Epidermal melanocyte (primary cell): ENCODE measurements around the gene GREB1L.

ENCODE experiments used
- DNase-seq: peaks from one replicate; pipeline ENCODE4 v3.0.0; 2011; ENCODE audit warnings: low spot score; ENCODE audit not compliant: insufficient read length

Gene GREB1L

DNA sequence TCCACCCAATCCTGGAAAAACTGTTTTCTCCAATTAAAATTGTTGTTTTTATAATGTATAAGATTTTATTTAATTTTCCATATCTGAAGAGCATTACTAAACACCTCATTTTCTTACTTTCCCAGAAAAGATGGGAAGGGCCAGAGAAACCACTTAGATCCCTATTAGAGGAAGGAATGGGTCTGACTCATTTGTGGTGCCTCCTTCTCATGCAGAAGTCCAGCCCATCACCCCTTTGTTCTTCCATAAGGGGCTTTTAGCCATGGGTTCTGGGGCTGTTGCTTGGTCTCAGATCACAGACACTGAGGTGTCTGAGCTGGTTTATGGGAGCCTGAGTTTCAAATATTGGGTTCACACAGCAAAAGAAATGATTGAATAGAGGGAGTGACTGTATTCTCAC is 206.3 kb downstream of the GREB1L start:
- no peak for DNase-seq

DNA sequence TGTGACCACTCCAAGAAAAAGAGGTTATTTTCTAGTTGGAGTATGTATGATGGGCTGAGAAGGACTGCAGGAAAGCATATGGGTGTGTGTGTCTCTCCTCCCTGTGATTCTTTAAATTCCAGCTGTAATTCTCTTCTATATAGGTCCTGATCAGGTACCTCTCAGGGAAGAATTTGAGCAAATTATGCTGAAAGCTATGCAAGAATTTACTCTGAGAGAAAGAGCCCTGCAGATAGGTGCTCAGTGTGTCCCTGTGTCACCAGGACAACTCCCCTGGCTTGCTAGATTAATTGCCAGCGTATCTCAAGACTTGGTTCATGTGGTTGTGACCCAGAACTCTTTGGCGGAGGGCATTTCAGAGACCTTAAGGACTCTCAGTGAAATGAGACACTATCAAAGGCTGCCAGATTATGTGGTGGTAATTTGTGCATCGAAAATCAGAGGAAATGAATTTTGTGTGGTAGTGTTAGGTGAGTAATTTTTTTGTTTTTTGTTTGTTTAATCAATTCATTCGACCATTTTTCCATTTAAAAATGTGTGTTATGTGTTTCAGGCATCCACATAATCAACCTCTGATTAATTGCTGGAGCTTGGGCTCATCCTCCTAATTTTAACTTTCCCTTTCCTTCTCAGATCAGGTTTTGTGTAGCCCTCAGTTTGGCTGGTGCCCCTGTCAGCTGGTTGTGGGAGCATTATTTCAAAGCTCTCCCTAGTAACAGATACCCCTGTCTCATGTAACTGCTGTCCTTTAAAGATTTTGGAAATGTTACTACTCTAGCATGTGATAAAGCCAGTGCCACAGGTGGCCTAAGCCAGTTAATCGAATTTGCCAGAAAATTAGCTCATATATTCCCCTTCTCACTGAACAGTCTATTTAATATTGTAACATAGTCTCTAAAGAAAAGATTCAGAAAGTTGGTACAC is 207.6 kb downstream of the GREB1L start:
- no peak for DNase-seq

DNA sequence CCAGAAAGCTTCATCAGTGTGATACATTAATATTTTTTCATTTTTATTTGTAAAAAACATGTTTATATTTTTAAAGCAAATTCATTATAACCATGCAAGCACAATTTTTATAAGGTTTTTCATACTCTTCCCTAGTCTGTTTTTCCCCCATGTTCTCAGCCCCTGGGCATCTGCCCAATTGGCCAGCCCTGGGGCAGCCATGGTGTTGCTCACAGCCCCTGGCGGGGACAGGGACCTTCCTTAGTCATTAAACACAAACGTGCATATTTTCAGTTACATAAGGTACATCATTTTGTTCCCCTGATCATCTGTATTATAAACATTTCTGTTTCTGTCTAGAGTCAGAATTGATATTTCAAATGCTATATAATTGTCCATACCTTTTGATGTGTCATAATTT is 208.5 kb downstream of the GREB1L start:
- DNase-seq = no peak

DNA sequence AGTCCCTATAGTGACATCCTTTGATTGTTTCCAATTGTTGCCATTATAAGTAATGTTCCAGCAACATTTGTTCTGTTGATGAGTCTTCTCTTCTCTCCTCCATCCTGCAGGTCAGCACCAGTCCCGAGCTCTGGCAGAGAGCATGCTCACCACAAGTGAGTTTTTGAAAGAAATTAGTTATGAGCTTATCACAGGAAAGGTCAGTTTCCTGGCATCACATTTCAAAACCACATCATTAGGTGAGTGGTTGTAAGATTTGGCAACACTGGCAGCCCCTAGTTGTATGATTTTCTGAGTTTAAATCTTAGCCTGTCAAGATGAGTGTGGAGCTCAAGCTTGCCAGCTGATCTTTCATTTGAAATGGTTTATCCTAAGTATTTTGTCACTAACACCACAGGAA is 208.9 kb downstream of the GREB1L start:
- DNase-seq = no peak

DNA sequence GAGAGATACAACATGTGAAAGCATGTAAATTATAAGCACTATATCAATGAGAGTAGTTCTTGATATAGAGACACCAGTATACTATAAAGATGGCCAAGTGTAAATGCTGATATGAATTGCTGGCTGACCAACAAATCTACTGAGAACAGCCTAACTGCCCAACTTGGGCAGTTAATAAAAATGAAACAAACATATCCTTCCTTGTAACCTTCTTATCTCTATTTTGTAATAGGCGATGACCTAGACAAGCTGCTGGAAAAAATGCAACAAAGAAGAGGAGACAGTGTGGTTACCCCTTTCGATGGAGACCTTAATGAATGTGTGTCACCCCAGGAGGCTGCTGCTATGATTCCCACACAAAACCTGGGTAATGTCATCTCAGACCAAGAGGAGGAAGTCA is 209.8 kb downstream of the GREB1L start:
- DNase-seq = no peak

DNA sequence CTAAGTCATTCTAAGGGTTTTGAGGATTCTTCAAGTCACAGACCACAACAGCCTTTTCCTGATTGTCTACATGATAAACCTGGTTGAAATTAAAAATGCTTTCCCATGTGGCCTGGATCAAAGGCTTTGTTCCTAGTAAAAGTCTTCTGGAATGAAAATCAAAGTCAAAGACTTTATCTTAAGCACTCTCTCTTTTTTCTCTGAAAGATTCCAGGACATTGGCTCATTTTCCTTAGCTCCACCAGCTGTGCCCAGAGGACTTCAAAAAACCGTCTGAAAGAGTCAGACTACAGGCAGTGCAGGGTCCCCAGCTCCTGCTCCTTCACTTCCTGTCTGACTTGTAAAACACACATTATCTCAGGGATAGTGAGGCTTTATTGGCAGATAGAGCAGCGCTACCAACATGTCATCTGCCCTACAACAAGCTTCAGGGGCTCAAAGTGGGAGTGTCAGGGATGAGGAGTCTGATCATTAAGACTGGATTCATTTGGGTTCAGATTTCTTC is 210.3 kb downstream of the GREB1L start:
- DNase-seq = no peak

DNA sequence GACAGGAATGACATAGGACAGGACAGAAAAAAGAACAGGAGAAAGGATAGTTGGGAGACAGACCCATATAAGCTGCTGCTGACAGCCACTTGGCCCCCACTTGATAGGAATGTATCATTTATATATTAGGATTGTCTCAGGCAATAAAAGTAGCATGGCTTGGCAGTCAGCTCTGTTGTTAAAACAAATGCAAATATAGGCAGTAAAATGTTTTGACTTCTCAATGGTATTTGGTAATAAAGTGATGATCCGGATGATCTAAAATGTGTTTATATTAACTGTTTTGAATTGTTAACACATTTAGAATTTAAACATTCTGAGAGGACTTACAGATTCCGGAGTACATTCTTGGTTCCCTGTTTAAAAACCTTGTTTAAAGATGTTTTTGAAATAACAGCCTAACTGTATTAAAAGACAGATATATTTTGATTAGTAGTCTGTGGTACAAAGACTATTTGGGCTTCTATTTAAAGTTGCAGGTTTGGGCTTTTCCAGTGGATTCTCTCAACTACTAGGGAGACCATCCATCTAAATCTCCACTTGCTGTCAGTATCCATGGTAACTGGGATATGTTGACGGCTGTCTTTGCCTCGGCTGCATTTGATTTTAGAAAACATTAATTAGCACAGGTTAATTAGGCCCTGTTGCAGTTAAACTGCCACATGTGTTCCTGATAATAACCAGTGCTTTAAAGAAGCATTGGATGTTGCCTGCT is 210.9 kb downstream of the GREB1L start:
- DNase-seq = no peak

DNA sequence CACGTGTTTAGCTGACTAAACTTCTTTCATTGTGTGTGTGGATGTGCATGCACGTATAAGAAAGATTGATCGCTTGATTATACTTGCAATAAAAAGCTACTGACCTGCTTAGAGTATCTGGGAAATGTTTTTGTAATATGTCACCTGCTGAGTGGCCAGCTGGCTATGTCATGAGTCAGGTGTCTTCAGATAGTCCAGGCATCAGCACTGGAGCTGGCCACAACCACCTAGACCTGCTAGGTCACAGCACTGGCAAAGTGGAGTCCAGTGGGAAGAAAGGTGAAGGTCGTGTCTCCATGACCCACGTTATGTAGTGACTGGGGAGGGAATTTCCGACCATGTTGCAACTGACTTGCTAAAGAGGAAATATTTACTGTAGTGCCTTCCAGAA is 211.5 kb downstream of the GREB1L start:
- DNase-seq = no peak

DNA sequence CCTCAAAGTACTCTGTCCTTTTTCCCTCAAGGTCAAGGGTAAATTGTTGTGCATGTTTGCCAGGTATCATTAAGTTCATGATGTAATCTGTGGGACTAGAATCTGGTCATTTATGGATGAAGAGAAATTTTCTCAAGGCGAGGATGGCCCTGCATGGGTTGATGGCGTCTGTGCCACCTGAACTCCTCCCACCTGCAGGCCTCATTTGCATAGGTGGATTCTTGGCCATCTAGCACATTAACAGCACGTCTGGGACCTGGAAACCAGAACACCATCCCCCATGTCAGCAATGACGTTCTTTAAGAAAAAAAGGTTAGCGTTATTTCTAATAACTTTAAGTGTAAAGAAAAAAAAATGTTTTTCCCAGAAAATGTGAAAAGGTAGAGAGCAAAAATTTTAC is 212.7 kb downstream of the GREB1L start:
- DNase-seq = no peak

DNA sequence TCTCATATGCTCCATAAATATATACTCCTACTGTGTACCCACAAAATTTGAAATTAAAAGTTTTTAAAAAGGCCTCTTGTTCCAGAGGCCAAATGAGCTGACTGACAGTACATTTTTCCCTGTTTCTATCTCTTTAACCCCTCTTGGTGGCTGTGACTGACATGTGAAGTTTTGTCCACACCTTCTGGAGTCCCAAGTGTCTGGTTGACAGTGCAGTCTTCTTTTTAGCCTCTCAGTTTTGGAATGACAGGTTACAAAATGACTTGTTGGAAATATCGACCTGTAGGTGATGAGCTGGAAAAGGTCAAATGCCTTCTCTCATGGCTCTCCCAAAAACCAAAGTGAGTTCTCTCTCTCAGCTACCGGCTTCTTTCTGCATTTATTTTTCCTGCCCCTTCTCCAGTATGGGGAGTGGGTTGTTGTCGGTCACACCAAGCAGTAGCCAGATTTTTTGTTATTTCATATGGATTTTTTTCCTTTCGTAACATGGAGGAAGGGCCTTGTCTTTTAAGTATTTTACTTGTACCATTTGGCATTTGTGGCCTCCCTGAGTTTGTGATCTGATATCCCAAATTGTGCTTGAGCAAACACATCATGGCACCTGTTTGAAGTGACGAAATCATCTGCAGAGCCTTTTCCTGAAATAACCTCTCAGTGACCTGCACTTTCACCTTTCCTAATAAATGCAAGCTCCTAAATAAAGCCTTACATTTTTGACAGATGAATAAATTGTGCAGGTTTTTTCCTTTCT is 214.6 kb downstream of the GREB1L start:
- no peak for DNase-seq

DNA sequence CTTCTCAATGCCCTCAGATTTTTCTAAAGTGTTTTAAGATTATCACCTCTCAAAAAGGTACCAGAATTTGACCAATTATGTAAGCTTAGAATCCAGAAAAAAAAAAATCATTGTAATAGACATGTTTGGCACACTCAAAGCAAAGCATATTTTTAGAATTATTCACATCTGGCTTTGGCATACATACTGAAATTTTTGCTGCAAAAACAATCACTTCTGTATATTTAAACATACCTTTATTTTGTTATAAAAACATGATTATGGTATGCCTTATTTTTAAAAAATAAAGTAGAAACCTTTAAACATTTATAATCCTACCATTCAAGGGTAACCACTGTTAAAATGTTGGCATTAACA is 215.1 kb downstream of the GREB1L start:
- no peak for DNase-seq

DNA sequence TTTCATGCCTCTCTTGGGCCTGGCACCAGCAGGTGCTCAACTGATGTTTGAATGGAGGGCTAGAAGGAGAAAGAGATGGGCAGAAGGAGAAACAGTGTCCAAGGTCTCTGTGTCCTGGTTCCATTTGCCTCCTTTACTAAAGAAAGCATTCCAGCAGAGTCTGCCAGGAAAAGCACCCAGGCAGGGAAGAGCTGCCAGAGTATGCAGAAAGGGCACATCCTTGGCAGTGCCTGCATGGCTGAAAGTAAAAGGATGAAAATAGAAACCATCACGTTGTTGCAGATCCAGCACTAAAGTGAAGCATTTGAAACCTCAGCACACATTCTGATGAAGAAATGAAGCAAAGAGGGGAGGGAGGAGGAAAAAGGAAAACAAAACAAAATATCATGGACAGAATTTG is 216.3 kb downstream of the GREB1L start:
- no peak for DNase-seq

DNA sequence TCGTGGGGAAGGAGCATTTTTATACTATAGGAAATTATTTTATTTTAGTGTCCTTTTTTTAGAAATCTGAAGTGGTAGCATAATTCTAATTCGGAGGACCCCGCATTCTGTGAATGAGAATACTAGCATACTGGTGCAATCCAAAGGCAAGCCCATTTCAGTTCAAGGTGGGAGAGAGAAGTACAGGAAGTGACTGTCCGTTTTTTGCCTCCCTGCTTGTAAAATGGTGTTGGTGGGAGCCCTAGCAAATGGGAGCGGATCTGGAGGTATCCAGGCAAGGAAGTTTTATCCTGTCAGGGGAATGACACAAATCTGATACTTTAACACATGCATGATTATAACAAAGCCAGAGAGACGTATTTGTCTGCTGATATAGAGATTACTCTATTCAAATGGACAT is 216.8 kb downstream of the GREB1L start:
- no peak for DNase-seq

DNA sequence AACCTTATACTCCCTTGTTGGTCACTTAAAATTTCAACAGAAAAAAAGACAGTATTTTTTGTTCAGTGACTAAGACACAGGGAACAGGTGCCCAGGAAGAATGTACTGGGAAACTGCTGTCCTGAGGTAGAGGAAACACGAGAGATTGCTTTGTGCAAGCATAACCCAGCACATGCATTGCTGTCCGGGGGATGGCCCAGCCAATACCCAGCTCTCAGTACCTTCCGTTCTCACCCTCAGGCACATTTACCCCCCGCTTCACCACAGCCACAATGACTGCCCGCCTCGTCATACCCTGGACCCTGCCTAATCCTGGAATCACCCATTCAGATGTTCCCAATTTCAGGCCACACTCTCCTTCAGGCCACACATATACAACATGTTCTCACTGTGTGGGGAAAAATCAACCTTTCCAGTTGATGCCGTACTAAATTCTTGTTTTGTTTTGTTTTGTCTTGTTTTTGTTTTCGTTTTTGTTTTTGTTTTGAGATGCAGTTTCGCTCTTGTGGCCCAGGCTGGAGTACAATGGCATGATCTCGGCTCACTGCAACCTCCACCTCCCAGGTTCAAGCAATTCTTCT is 217.8 kb downstream of the GREB1L start:
- DNase-seq = no peak

DNA sequence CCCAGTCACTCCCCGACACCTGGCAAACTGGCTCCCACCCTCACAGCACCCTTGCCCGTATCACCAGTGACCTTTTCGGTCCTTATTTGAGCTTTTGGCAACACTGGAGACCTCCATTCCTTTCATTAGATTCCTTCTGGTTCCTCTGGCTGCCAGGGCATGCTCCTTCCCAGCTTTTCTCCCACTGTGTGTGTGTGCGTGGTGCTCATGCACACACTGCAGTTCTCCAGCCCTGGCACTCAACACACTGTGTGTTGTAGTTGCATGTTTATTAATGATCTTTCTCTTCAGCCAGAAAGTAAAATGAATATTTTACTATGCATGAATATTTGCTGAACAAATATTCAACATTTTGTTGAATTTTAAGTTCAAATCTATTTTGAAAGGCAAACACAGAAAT is 219.4 kb downstream of the GREB1L start:
- no peak for DNase-seq

DNA sequence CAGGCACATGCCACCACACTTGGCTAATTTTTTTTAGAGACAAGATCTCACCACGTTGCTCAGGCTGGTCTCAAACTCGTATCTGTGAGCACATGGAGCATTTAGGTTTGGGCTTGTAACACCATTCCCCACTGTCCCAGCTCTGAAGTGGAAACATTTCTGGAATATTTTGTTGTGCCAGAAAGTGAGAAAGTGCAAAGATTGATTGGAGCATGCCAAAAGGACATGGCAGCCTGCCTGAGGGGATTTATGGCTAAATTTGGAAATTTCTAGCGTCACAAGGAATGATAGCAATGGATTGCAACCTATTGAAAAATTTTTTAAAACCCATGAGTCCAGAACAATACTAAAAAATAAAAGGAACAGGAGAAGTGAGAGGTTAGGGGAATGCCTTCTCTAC is 221.7 kb downstream of the GREB1L start:
- DNase-seq = no peak

DNA sequence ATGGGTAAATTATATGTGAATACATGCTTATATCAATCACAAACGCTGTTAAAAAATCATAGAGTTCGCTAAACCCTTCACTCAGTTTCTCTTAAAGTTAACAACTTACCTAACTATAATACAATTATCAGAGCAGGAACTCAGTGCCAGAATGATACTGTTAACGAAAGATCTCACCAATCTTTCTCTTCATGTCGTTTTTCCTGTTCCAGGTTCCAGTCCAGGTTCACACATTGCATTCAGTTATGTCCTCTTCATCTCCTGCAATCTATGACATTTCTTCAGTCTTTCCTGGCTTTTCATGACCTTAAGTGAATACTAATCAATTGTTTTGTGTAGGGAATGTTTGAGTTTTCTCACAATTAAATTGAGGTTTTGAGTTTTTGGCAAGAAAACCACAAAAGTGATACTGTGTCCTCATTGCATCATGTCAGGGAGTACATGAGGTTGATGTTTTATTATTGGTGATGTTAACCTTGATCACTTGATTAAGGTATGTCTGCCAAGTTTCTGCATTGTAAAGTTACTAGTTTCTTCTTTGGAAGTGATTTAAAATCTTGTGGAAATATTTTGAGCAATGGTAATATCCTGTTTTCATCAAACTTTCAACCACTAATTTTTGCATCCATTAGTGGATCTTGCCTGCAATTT is 226.6 kb downstream of the GREB1L start:
- no peak for DNase-seq

DNA sequence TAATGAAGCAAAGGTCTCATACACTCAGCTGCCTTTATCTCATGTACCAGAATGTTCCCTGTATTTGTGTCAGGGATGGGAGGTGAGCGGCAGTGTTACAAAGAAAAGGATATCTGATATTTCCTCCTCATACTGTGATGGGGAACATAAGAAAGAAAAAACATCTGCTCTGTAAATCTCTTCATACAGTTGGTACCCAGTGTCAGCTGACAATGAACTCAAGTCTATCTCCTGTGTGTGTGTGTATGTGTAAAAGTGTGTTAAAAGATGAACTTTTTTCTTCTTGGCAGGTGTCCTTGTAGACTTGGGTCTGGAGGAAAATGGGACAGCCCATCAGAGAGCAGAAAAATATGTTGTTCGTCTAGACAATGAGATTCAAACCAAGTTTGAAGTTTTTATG is 230.7 kb downstream of the GREB1L start:
- no peak for DNase-seq

DNA sequence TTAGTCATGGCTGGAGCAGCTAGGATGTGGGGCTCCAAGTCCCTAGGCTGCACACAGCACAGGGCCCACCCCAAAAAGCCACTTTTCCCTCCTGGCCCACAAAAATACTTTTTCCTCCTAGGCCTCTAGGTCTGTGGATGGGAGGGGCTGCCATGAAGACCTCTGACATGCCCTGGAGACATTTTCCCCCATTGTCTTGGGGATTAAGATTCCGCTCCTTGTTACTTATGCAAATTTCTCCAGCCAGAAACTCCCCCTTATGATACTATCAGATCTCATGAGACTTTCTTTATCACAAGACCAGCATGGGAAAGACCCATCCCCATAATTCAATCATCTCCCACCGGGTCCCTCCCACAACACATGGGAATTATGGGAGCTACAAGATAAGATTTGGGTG is 232.6 kb downstream of the GREB1L start:
- no peak for DNase-seq

DNA sequence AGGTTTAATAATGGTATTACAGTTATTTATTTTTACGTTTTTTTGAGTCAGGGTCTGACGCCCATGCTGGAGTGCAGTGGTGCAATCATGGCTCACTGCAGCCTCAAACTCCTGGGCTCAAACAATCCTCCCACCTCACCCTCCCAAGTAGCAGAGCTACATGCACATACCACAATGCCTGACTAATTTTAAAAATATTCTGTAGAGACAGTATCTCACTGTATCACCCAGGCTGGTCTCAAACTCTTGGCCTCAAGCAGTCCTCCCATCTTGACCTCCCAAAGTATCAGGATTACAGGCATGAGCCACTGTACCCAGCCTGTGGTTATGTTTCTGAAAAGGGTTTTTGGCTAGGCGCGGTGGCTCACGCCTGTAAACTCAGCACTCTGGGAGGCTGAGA is 237.7 kb downstream of the GREB1L start:
- no peak for DNase-seq

DNA sequence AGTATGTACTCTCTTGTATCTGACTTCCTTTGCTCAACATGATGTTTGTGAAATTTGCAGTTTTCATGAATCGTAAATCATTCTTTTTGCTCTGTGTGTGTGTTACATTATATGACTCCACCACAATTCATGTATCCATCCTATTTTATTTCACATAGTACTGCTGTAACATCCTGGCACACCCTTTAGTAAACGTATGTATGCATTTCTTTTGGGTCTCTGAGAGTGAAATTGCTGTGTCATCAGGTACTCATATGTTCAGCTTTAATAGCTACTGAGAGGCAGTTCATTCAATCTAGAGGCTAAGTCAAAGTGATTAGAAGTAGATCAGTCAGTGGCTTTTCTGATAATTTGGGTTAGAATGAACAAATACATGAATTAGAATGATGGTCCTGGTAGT is 239.7 kb downstream of the GREB1L start:
- DNase-seq = no peak
